Measurements from ENCODE around the gene HINFP. TPM values are rescaled to one million over a fixed set of nuclear protein-coding genes. Genes with fewer than 3 reads are reported as not detected.
A peak's percentile ranks its signal among the peaks of the same experiment; 100 is the strongest.

Gene HINFP
- total RNA-seq, 1 experiment from 2014 or later: 42.4 TPM

- H2BK20ac ChIP-seq (ENCODE audit: low read depth, low read length, poor library complexity, severe bottlenecking): no peak overlapping the region
- no peak overlapping the region for H3K14ac ChIP-seq (ENCODE audit: insufficient read depth, low read length)
- no peak overlapping the region for H2AK5ac ChIP-seq (ENCODE audit: insufficient read length, low read length)
- H4K8ac ChIP-seq (replicated peaks; ENCODE audit: insufficient read length, low read depth, low read length): no peak overlapping the region
- H3T11ph ChIP-seq (ENCODE audit: low read length): no peak overlapping the region
- Mint-ChIP-seq H3K4me3 (peak overlapping the region; percentile 68 to 88), H3K4me1 (peaks cover 19 to 32% of the 10 kb centered on the region in 2 experiments), H3K36me3 (ENCODE audit: insufficient read depth in 1 of 3, low read depth in 3 of 3) (no peaks in the 10 kb centered on the region; a peak in 2 of 7 replicates), H3K9me3 (no peaks in the 10 kb centered on the region), H3K27ac (no peak overlapping the region), H3K27me3 (ENCODE audit: low read depth) (peaks cover 71% of the 10 kb centered on the region)
- TF ChIP-seq CTCF (conservative IDR thresholded peaks at IDR 0.05): no peak
- H3K9ac ChIP-seq (ENCODE audit: extremely low read depth, insufficient read length, low read length): no peak overlapping the region
- no peak overlapping the region for H3K18ac ChIP-seq (ENCODE audit: insufficient read length, low read depth, low read length)
- H4K5ac ChIP-seq (ENCODE audit: insufficient read length, low read depth, low read length): no peak overlapping the region
- no peak overlapping the region for H3K56ac ChIP-seq (ENCODE audit: insufficient read length, low read depth, low read length)
- no peaks in the 10 kb centered on the region for H3K79me1 ChIP-seq (ENCODE audit: insufficient read depth, low read depth, low read length, poor library complexity, severe bottlenecking)
- no peak overlapping the region for H4K91ac ChIP-seq (ENCODE audit: insufficient read length, low read depth, low read length)
- DNase-seq: peak; percentile 59
- no peak overlapping the region for H2BK12ac ChIP-seq (ENCODE audit: insufficient read length, low read depth, low read length)
- no peak overlapping the region for H3K4ac ChIP-seq (ENCODE audit: low read depth, low read length)
- no peaks in the 10 kb centered on the region for H3K79me2 ChIP-seq (ENCODE audit: insufficient read depth, low read length)
- no peak overlapping the region for H2BK5ac ChIP-seq (ENCODE audit: insufficient read length, low read length)
- no peaks in the 10 kb centered on the region for H3K9me3 ChIP-seq (ENCODE audit: control insufficient read depth, low read depth, low read length)
- no peak overlapping the region for H3K23ac ChIP-seq (ENCODE audit: insufficient read length, low read depth, low read length)
- H3K27ac ChIP-seq (ENCODE audit: insufficient read length, low read depth, low read length): no peak overlapping the region
- no peaks in the 10 kb centered on the region; the same call in 1 of the 2 replicates for H3K4me1 ChIP-seq (ENCODE audit: insufficient read depth, low read length)
- H3K4me2 ChIP-seq (ENCODE audit: insufficient read depth, insufficient read length, low read length): peak overlapping the region; percentile 83
- H3K27me3 ChIP-seq (ENCODE audit: insufficient read depth, low read length): peaks cover 20% of the 10 kb centered on the region
- no peaks in the 10 kb centered on the region for H4K20me1 ChIP-seq (ENCODE audit: control insufficient read depth, insufficient read depth, insufficient read length)
- WGBS (ENCODE audit: extremely low coverage, insufficient read length, low lambda C conversion rate): no CpG with 5 or more reads among the region's 6 CpGs
- H2BK15ac ChIP-seq (ENCODE audit: low read depth, low read length): no peak overlapping the region
- no peak overlapping the region for H2BK120ac ChIP-seq (ENCODE audit: low read depth, low read length, poor library complexity, severe bottlenecking)
- H3K23me2 ChIP-seq (ENCODE audit: insufficient read length, low read depth, low read length, poor library complexity, severe bottlenecking): peaks cover 16% of the 10 kb centered on the region
- H2AFZ ChIP-seq (ENCODE audit: low read length): no peak overlapping the region
Measured at GRCh38 chr11:119147604-119148333, 26.4 kb downstream of the HINFP start.

Measured in H9 (cell line).